Smooth muscle cell (in vitro differentiated cells): ENCODE measurements around the gene MADCAM1. TPM values are rescaled to one million over a fixed set of nuclear protein-coding genes. Genes with fewer than 3 reads are reported as not detected.
A peak's percentile ranks its signal among the peaks of the same experiment; 100 is the strongest.

Experiments
- DNase-seq: peaks from one replicate; lab custom pipeline; 2025; ENCODE audit not compliant: unreplicated experiment; lab: John Stamatoyannopoulos, UW
- H2AFZ ChIP-seq: fragments of 200-600 bp; sonication (generic); 2 replicates; pipeline ENCODE4 v1.6.0; 2016; ENCODE audit warnings: antibody characterized with exemption, low read depth, mild to moderate bottlenecking
- H3F3A ChIP-seq: fragments of 200-600 bp; sonication (generic); 2 replicates; pipeline ENCODE4 v1.6.0; 2017; ENCODE audit warnings: antibody characterized with exemption, low read depth
- H3K27ac ChIP-seq: fragments of 200-600 bp; sonication (generic); 2 replicates; pipeline ENCODE4 v1.5.1; 2016; ENCODE audit warnings: low read depth, mild to moderate bottlenecking
- H3K27me3 ChIP-seq: fragments of 200-600 bp; sonication (generic); 2 replicates; pipeline ENCODE4 v1.6.1; 2016; ENCODE audit warnings: low read depth, mild to moderate bottlenecking
- H3K36me3 ChIP-seq: fragments of 200-600 bp; sonication (generic); 2 replicates; pipeline ENCODE4 v1.5.1; 2016; ENCODE audit warnings: low read depth
- H3K4me1 ChIP-seq: fragments of 200-600 bp; sonication (generic); 2 replicates; pipeline ENCODE4 v1.5.1; 2016; ENCODE audit warnings: low read depth
- H3K4me2 ChIP-seq: fragments of 200-600 bp; sonication (generic); 2 replicates; pipeline ENCODE4 v1.6.0; 2016; ENCODE audit warnings: mild to moderate bottlenecking
- H3K4me3 ChIP-seq: fragments of 200-600 bp; sonication (generic); 2 replicates; pipeline ENCODE4 v1.5.1; 2016; ENCODE audit warnings: mild to moderate bottlenecking
- H3K79me2 ChIP-seq: fragments of 200-600 bp; sonication (generic); 2 replicates; pipeline ENCODE4 v1.6.0; 2016; ENCODE audit warnings: low read depth, mild to moderate bottlenecking
- H3K9ac ChIP-seq: fragments of 200-600 bp; sonication (generic); 2 replicates; pipeline ENCODE4 v1.6.0; 2016; ENCODE audit warnings: low read depth
- H3K9me3 ChIP-seq: fragments of 200-600 bp; sonication (generic); replicated peaks from 2 replicates; pipeline ENCODE4 v1.5.1; 2016; ENCODE audit warnings: low read depth
- H4K20me1 ChIP-seq: fragments of 200-600 bp; sonication (generic); 2 replicates; pipeline ENCODE4 v1.6.0; 2016; ENCODE audit warnings: low read depth
- WGBS: methylation state at CpG from one replicate; pipeline ENCODE4 v1.1.7; 2016; ENCODE audit warnings: low lambda C conversion rate; 5-methylcytosine and 5-hydroxymethylcytosine counted together
- polyA plus RNA-seq: library from polyadenylated mRNA; unstranded; fragments of >200 nt; fragmentation: Nextera tagmentation; extraction: Ambion mirVana; gene quantifications from 2 replicates; pipeline ENCODE4 v1.2.1, GENCODE V29; 2016
- total RNA-seq: library from RNA; depleted of rRNA; stranded (reverse); fragments of >200 nt; gene quantifications from 2 replicates; pipeline ENCODE4 v1.2.3, GENCODE V29; 2014
- TF ChIP-seq, protein P1 (sequence below): fragments of 200-600 bp; sonication (generic); IDR thresholded peaks from 2 replicates; pipeline ENCODE4 v1.5.1; 2017; ENCODE audit warnings: borderline replicate concordance, mild to moderate bottlenecking, antibody characterized with exemption; ENCODE audit not compliant: insufficient read depth, poor library complexity, severe bottlenecking

Gene MADCAM1
- total and polyA plus RNA-seq, 2 experiments from 2014 or later, result not detected

DNA sequence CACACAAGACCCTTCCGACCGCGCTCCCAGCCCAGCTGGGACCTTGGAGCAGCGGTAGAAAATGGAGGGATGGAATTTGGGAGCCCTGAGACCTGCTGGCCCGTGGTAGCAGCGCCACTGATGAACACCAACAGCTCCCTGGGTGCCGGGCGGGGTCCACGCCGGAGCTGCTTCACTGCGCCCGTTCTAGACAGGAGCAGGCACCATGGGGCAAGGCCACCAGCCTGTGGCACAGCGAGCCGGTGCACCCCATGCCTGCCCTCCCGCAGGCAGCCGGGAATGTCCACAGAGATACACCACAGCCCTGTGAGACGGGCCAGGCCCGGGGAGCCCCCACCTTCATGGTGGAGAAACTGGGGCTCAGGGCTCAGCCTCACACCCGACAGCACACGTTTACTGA, 25.6 kb upstream of the MADCAM1 start:
- no peak overlapping the region for H2AFZ ChIP-seq
- H3K79me2 ChIP-seq, result no peaks in the 10 kb centered on the region

DNA sequence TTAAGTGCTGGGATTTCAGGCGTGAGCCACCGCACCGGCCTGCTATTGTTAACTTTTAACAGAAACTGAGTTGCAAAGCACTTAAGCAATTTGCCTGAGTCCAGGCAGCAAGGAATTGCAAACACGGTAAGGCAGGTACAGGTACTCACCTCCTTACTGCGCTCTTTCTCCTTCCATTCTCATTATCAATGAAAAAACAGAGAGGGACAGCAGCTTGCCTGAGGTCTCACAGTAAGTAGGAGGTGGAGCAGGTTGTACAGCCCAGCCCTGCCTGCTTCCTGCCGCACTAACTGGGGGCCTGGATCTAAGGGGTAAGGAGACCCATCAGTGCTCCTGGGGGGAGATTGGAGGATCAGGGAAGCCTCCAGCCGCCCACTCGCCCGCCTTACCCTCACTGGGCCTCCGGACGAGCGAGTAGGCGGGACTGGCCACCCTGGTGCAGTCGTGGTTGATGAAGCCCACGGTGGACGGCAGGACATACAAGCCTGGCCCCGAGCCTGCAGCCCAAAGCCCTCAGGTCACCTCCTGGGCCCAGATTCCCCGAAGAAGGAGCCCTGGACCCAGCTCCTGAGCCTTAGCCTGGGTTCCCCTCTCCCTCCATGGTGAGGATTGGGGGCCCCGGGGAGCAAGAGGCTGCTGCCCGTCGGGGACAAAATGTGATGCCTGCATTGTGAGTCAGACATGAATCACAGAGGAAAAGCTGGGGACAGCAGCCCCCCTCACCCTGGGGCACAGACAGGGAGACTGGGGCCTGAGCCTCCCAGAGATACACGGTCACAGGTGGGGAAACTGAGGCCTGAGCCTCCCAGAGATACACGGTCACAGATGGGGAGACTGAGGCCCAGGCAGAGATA, 24.1 kb upstream of the MADCAM1 start:
- Histone ChIP-seq H3F3A (no peaks in the 10 kb centered on the region), H3K4me3 (no peak overlapping the region), H3K9ac (no peak overlapping the region), H3K4me1 (no peaks in the 10 kb centered on the region), H3K4me2 (peak overlapping the region; percentile 17), H3K27me3 (no peaks in the 10 kb centered on the region), H3K27ac (no peak overlapping the region), H3K9me3 (no peaks in the 10 kb centered on the region), H3K79me2 (no peaks in the 10 kb centered on the region), H4K20me1 (no peaks in the 10 kb centered on the region), H3K36me3 (no peaks in the 10 kb centered on the region), H2AFZ (no peak overlapping the region)
- DNase-seq, result no peak
- TF ChIP-seq, protein P1, sequence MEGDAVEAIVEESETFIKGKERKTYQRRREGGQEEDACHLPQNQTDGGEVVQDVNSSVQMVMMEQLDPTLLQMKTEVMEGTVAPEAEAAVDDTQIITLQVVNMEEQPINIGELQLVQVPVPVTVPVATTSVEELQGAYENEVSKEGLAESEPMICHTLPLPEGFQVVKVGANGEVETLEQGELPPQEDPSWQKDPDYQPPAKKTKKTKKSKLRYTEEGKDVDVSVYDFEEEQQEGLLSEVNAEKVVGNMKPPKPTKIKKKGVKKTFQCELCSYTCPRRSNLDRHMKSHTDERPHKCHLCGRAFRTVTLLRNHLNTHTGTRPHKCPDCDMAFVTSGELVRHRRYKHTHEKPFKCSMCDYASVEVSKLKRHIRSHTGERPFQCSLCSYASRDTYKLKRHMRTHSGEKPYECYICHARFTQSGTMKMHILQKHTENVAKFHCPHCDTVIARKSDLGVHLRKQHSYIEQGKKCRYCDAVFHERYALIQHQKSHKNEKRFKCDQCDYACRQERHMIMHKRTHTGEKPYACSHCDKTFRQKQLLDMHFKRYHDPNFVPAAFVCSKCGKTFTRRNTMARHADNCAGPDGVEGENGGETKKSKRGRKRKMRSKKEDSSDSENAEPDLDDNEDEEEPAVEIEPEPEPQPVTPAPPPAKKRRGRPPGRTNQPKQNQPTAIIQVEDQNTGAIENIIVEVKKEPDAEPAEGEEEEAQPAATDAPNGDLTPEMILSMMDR, result no peak
- WGBS, result 57% methylated on average over 23 of the region's 23 CpGs

More for the DNA sequence above, 25.6 kb upstream of the MADCAM1 start:
- Histone ChIP-seq H3K27ac (no peak overlapping the region), H3F3A (no peaks in the 10 kb centered on the region), H3K27me3 (no peaks in the 10 kb centered on the region), H3K4me2 (no peak overlapping the region), H3K4me1 (no peaks in the 10 kb centered on the region), H3K36me3 (no peaks in the 10 kb centered on the region), H3K4me3 (no peak overlapping the region), H3K9me3 (no peaks in the 10 kb centered on the region), H3K9ac (no peak overlapping the region), H4K20me1 (no peaks in the 10 kb centered on the region)
- DNase-seq, result no peak
- TF ChIP-seq, protein P1, result no peak
- 95% methylated on average over 20 of the region's 20 CpGs for WGBS

DNA sequence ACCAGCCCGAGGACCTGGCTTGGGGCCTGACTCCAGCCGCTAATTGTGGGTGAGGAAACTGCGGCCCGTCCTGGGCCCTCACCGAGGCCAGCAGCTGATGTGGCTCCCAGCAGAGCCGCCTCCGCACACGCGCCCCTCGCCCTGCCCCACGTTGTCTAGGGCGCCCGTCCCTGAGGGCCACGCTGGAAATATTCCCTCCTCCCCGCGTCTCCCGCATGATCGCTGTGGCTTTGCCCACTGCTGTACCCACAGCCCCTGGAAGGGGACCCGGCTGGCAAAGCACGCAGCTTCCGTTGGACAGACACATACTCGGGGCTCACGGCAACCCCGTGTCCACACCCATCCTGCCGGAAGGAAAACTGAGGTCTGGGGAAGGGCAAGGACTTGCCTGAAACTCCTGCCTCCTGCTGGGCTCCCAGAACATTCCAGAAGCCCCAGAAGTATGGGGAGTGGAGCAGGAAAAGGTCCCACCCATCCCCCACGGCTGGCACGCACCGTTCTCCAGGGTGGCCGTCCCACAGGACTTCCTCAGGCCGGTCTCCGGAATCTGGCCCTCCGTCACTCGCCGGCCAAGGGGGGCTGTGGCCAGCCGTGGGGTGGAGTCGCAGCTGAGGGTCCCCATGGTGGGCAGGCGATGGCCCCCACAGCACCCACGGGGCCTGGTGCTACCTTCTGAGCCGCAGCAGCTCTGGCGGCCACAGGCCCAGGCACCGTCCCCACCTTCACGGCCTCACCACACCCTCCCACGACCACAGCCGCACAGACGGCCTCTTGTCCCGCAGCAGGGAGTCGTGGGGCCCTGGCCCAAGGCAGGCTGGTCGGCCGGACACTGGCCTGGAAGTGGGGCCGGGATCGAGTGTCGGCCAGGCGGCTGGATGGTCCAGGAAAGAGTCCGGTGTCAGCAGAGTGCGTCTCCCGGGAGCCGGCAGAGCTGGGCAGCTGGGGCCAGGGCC, 21.9 kb upstream of the MADCAM1 start:
- DNase-seq, result no peak
- Histone ChIP-seq H2AFZ (no peak overlapping the region), H3K36me3 (no peaks in the 10 kb centered on the region), H3K4me3 (no peak overlapping the region), H3K9me3 (no peaks in the 10 kb centered on the region), H3K4me2 (no peak overlapping the region), H3K9ac (no peak overlapping the region), H3K79me2 (no peaks in the 10 kb centered on the region), H3F3A (no peaks in the 10 kb centered on the region), H3K27me3 (no peaks in the 10 kb centered on the region), H4K20me1 (no peaks in the 10 kb centered on the region), H3K4me1 (no peaks in the 10 kb centered on the region), H3K27ac (no peak overlapping the region)
- TF ChIP-seq, protein P1, result no peak
- WGBS, result 92% methylated on average over 53 of the region's 57 CpGs
